HG03460 (cell line): Measurements from ENCODE around the gene SLC6A7.
"Not testable (repeated sequence)": the region's sequence is repeated elsewhere in the genome, so short reads cannot be mapped to it uniquely, and the experiment has no call there.

Experiments used
- ATAC-seq: cut with Tn5 transposase; IDR thresholded peaks from one replicate; pipeline ENCODE4 v1.9.1; 2021; ENCODE audit not compliant: unreplicated experiment

Gene SLC6A7

DNA sequence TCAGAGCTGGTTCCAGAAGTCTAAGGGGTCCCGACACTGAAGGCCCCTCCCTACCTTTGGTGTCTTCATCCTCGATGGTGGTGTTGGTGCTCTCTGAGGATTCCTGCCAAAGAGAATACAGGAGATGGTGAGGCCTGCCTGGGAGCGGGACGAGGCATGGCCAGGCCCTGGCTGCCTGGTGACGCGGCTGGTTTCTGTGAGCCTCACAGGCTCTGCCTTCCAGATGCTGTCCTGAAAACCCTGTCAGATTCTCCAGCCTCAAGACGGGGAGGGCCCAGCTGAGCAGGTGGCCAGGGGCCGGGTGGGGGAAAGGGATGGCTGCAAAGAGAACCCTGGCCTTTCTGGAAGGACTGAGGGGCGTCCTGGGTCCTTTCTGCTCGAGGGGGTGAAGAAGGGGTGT is 48.8 kb downstream of the SLC6A7 start:
- no peak for ATAC-seq

DNA sequence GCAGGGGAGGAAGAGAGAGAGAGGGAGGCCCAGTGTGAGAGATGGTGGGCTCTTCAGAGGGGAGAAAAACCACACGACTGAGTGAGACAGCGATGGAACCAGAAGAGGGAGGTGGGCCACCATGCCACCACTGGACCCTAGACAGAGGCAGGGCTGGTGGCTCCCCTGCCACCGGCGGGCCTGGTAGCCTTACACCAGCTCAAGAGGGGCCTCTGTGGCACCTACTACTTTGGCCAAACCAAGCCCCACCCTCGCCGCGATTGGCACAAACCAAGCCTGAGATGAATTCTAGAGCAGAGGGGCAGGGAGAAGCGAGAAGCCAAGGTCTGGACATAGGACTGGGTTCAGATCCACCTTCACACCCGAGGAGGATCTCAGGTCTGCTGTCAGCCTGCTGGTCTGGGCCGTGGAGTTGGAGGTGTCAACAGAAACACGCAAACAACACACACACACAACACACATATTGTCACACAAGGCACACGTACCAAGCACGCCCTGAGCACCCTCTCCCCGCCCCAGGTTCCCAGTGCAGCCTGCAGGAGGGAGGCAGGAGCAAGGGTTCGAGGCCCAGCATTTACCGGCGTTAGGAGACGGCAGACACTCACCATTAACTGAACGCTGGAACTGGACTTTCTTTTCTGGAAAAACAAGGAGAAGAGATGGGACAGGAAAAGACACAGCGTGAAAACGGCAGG is 49.4 kb downstream of the SLC6A7 start:
- no peak for ATAC-seq

DNA sequence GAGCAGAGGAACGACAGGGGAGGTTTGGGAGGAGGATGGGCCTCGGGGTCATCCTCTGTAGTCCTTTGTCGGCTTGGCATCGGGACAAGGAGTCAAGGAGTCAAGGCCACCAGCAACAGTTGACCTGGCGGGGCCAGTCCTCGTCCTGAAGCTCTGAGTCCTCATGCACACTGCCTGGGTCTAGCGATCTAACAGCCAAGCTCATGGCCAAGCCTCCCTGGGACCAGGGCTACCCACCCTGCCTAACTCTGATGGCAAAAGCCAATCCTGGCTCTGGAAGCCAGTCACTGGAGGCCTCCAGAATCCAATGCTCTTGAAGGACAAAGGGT is 49.9 kb downstream of the SLC6A7 start:
- no peak for ATAC-seq

DNA sequence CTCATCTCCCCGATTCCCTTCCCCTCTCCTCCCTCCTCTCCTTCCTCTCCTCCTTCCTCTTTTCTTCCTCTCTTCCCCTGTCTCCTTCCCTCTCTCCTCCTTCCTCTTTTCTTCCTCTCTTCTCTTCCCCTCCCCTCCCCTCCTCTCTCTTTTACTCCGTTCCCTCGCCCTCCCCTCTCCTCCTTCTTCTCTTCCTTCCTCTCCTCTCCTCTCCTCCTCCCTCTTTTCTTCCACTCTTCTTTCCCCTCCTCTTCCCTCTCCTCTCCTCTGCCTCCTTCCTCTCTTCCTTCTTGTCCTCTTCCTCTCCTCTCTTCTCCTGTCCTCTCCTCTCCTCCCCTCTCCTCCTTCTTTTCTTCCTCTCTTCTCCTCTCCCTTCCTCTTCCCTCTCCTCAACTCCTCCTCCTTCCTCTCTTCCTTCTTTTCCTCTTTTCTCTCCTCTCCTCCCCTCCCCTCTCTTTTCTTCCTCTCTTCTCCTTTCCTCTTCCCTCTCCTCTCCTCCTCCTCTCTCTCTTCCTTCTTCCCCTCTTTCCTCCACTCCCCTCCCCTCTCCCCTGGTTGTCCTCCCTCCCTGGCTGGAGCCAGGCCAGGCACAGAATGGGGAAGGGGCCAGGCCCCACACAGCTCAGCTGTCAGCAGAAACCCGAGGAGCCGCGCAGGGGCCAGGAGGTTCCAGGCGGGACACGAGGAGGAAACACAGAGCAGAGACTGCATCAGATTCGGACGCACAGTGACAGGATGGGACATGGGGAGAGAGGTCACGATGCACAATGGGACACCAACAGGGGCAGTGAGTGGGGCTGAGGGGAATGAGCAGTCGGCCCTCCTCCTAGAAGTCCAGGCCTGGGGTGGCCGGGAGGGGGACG is 51.7 kb downstream of the SLC6A7 start:
- ATAC-seq: no peak

DNA sequence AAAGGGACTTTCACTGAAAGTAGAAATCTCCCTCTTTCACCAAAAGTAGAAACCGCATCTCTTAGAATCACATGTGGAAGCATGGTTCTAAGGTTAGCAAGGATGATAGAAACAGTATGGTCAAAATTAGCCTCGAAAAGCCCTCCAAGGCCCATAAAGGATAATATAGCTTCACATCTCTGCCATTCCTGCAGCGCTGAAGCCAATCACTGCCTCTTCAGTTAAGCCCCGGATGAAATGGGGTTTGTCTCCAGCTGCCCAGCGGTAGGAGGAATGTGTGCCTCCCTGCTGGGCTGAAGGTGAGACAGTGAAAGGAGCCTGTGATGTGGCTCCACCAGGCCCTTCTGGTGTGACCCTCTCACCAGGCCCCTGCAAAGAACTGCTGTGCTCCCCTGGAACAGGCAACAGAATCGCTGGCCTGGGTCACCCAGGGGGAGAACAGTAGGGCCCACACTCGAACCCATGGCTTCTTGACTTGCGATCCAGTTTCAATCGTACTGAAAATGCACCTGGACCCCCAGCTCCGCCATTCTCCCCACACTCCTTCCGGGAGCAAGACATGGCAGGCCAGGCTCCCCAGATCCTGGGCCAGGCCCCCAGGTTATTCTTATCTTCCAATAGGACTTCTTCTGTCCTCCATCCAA is 52.5 kb downstream of the SLC6A7 start:
- no peak for ATAC-seq

DNA sequence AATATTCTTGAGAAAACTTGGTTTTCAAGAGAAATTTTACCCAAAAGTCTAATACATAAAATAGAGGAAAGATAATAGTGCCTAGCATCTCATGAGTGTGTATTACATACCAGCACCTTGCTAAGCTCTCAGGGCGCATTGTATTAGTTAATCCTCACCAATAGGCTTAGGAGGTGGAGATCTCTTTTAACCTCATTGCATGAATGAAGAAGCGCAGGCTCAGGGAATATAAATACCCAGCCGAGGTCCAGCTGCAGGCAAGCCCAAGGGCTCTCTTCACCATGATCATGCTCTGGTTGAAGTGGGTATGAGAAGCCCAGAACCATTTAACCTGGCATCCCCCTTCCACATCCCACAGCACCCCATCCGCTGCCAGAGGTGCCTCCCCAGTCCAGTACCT is 53.7 kb downstream of the SLC6A7 start:
- ATAC-seq: no peak

DNA sequence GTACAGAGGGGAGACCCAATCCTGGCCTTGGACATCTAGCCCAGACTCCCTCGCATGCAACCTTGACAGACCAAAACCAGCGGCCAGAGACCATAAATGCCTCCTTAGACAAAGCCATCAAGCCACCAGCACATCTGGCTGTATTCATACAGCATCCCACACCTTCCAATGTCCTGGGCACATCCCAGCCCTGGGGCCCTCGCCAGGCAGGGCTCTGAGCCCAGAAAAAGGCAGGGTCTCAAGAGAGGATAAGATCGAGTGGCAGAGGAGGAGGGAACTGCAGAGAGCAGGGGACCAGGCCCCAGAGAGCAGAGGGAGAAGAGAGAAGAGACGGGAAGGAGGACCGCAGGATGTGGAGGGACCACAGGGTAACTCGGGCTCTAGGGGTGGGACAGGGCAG is 54.3 kb downstream of the SLC6A7 start:
- ATAC-seq: no peak

DNA sequence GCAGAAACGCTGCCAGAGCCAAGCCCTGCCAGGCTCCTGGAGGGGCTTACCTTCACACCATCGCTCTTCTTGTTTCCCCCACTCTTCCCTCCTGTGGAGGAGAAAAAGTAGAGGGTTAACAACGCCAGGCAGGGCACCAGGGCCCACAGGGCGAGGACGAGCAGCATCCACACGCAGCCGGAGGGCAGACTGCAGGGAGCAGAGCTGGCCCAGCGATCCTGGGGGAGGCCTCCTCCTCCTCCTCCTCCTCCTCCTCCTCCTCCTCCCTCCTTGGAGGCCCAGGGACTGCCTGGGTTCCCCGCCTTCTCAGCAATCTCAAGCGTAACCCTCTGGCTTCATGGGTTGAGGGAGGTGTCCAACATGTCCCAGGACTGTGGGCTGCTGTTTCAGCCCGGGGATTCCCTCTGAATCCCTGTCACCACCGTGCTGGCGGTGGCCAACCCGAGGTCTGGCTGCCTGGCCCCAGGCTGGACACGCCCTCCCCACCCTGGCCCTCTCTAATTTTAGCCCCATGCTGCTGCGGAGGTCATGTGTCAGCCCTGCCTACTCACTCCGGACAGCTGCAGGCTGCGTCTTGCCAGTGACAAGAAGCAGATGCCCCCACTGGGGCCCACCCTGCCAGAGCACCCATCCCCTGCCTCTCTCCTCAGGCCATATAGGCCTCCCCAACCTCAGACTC is 55.4 kb downstream of the SLC6A7 start:
- ATAC-seq: no peak

DNA sequence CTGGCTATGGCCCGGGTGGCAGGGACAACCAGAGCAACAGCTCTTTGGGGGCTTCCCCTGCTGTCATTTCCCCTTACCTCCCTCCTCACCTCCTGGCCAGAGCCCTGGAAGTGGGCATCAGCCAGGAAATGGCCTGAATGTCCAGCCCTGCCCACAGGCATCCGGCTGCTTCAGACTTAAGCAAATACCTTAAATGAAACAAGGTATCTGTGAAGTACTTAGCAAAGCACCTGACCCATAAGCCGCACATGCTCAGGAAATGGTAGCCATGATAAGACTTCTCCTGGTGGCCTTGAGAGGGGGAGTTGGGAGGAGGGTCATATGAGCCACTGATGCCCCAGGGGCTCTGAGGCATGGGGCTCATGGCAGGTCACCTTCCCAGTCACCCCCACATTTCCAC is 55.9 kb downstream of the SLC6A7 start:
- no peak for ATAC-seq

DNA sequence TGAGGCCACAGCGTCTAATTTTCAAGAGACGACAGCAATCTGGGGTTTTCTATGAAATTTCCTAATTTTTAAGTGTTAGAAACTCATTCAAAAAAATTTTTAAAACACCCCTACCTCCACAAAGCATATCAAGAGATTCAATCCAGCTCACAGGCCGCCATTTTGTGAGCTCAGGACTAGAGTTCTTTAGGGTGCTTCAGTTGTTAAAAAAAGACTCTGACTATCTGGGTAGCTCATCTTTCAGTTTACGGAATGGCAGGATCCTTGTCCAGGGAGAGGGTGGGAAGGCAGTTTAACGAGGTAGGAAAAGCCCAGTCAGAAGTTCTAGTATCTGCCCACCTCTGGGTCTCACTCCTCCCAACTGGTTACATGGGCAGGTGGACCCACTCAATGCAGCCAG is 56.6 kb downstream of the SLC6A7 start:
- ATAC-seq: no peak

DNA sequence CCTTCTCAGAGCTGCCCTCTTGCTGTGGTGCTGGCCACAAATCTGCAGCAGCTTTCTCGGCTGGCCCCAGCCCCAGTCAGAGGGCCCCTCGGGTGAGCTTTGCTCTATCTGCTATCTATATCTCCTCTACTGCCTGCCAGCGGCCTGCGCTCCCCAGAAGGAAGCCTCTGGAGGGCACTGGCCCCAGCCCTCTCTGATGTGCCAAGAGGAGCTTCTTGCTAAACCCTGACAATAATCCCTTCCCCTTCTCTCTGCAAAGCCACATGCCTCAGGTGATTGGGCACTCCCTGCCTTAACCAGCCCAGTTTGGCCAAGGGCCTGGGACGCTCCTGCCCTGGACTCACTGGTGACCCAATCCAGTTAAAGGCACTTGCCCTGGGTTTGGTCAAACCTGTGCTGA is 57.0 kb downstream of the SLC6A7 start:
- ATAC-seq: no peak

DNA sequence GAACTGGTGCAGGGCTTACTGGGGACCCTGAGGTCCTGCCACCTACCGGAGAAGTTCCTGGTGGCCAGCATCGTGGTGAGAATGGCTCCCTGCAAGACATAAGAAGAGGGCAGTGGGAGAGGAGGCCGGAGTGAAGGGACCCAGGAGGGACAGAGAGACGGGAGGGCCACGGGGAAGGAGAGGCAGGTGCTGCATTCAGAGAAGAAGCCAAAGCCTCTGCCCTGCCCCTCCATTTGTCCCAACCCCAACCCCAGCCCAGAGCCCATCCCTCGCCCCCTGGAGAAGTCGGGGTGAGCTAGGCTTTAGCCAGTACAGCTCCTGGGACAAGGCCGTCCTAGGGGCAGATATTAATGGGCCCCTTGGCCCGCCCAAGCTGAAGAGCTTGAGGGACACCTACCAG is 57.9 kb downstream of the SLC6A7 start:
- no peak for ATAC-seq

DNA sequence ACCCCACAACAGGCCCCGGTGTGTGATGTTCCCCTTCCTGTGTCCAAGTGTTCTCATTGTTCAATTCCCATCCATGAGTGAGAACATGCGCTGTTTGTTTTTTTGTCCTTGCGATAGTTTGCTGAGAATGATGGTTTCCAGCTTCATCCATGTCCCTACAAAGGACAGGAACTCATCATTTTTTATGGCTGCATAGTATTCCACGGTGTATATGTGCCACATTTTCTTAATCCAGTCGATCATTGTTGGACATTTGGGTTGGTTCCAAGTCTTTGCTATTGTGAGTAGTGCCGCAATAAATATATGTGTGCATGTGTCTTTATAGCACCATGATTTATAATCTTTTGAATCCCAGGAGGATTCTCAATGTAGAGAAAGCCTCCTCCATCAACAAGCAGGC is 58.6 kb downstream of the SLC6A7 start:
- ATAC-seq: not testable (repeated sequence)

DNA sequence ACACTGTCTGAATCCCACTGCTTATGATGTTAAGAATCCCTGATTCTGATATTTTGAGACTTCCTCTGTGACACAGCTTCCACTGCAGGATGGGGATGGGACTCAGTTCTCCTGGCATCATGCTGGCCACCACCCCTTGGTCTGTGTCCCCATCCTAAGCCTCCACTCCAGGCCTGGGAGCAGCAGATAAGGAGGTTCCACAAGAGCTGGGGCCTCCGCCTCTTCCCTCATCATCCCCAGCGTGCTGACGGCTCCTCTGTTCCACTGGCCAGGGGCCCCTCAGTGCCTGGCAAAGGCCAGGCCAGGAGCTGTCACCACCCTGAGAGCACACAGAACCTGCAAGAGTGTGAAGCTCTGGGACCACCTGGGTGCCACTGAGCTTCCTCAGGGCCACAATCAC is 59.1 kb downstream of the SLC6A7 start:
- ATAC-seq: no peak

DNA sequence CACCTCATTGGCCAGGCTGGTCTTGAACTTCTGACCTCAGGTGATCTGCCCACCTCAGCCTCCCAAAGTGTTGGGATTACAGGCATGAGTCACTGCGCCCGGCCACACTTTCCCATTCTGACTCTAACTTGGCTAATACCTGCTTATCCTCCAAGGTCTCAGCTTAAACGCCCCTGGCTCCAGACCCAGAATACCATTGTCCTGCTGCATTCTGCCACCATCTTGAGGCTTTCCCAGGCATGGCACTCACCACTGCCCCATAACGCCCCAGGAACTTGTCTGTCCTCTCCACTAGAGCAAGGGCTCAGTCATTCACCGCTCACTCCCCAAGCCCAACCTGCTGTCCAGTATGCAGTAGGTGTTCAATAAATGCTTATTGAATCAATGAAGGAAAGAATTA is 59.9 kb downstream of the SLC6A7 start:
- ATAC-seq: no peak

DNA sequence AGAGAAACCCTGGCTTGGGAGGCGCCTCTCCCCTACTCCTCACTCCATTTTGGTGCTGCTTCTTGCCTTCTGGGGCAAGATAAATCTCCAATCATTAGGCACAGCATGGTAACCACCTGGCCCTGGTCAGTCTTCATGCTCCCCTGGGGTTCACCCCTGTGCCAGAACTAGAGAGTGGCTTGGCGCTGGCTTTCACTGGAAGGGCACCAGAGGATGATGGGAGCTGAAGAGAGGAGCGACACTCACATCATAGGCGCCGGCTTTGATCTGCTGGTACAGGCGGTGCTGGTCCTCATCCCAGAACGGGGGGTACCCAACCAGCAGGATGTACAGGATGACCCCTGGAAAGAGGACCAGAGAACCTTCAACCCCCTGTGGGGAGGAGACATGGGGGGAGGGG is 61.6 kb downstream of the SLC6A7 start:
- ATAC-seq: no peak

DNA sequence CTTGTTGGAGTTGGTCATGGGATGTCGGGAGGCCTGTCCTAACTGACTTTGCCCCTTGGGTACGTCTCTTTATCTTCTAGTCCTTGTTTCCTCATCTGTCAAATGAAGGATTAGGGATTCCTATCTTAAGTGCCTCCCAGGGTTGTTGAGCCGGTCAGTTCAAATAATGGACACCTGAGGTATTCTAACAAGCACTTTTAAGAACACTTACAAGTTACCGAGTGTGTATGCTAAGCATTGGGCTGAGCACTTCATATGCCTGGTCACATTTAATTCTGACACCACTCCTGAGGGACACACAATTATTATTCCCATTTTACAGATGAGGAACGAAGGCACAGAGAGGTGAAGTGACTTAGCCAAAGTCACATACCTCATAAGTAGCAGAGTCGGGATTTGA is 62.6 kb downstream of the SLC6A7 start:
- ATAC-seq: no peak

DNA sequence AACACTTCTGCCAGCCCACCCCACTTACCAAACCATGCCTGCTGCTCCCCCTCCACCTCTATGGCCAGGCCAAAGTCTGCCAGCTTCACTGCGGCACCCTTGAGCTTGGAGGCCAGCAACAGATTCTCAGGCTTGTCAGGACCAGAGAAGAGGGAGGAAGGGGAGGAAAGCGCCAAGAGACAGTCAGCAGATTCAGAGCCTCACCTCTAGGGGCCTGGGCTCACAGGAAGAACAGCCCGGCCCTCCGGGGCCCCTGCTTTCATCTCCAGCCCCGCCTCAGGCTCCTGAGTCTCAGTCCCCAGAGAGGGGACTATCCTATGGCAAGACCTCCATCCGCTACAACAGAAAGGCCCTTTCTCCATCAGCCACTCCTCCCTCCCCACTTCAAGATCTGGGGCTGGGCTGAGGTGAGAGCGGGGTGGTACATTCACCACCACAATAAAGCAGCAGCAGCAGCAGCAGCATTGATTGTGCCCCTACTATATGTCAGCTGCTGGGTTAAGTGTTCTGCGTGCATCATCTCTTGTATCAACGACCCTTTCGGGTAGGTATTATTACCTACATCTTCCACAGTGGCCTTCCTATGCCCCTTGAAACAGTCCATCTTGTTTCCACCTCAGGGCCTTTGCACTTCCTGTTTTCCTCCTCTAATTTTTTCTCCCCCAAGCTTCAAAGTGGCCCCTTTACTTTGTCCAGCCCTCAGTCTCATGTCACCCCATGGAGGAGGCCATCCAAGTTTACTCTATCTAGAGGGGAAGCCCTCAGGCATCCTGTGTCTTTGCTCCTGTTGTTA is 63.8 kb downstream of the SLC6A7 start:
- no peak for ATAC-seq

DNA sequence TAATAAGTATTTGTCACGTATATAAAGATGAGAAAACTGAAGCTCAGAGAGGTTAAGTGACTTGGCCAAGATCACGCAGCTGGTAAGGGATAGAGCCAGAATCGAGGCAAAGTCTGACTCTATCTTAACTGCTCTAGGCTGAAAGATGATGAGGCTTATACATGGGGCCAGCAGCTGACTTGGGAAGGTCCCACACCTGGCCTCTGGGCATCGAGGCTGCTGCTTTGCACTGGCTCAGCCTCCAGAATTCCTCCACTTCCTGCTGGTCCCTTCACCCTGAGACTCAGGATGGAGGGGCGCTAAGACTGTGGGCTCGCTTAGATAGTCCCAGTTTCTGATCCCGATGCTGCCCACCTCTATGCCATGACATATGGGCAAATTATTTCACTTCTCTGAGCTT is 64.5 kb downstream of the SLC6A7 start:
- no peak for ATAC-seq

DNA sequence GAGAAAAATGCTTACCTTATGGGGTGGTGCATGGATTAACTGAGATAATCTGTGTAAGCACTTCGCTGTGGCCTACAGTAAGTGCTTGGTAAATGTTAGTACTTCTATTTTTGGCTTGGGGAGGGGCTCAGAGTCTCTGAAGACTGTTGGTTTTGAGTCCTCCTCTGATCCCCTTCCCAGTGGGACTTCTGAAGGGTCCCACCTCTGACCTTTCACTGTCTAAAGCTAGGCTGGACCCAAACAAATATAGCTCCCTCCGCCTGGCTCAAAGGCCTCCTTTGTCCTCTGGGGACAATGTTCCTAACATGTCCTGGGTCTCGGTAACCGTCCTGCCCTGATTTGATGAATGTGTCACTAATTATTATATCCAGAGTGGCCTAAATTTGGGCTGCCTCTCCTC is 64.9 kb downstream of the SLC6A7 start:
- no peak for ATAC-seq
